Measurements from ENCODE around the gene COL25A1.

GRCh38 chr4:109072595-109072994 is 229.9 kb downstream of the COL25A1 start:
- no peak for TF ChIP-seq CTCF (conservative IDR thresholded peaks at IDR 0.05; ENCODE audit: low read depth, low read length)
- no peak for TF ChIP-seq EZH2 (IDR thresholded peaks at IDR 0.05; ENCODE audit: borderline replicate concordance, low read depth, low read length, poor library complexity, severe bottlenecking)
